ENCODE results near the gene TSPAN3. TPM values are rescaled to one million over a fixed set of nuclear protein-coding genes. Genes with fewer than 3 reads are reported as not detected.
A peak's percentile ranks its signal among the peaks of the same experiment; 100 is the strongest.

Gene TSPAN3
- total RNA-seq, 2 experiments from 2014 or later: 18.0 to 23.4 TPM

DNA sequence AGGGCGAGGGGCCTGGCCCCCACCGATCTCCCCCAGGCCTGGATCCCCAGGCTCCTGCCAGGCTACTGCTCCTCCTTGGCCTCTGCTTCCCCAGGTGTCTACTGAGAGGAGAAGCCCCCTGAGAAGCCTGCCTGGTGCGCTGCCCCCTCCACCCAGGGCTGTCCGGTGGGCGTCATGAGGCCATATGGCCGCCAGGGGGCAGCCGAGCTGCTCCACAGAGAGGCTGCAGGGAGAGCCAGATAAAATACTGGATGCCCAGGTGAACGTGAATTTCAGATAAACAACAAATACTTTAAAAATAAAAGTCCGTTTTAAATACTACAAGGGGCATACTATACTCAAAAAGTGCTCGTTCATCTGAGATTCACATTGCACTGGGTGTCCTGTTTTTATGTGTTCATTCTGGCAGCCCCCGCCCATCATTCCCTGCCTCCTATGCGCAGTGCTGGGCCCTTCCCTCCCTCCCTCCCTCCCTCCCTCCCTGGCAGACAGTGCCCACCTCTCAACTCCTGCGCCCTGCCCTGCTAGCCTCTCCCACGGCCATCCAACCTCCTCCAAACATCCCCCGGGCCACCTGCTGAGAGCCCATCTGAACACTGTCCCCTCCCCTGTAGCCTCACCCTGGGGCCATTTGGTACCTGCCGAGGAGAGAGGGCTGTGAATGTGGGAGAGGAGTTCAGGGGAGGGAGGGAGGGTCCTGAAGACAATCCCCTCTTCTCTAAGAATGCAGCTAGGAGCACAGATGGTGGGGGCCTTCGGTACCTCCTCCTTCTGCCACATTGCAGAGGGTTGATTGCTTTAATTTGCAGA is 46.4 kb downstream of the TSPAN3 start:
- Mint-ChIP-seq H3K4me1 (peaks cover 53% of the 10 kb centered on the region), H3K36me3 (peaks cover 32% of the 10 kb centered on the region), H3K27me3 (no peaks in the 10 kb centered on the region), H3K4me3 (peak overlapping the region; percentile 40), H3K27ac (peak overlapping the region; percentile 98), H3K9me3 (no peaks in the 10 kb centered on the region)
- peak; percentile 82 for DNase-seq
- POLR2A ChIA-PET: interaction anchor here (0.7 to 3.6 kb wide), 6 partner anchors 11 to 35 kb away, joined by 3 to 49 read pairs (median 4); partner anchors contain the start of gene PSTPIP1
- ATAC-seq (ENCODE audit: low read depth): no peak

DNA sequence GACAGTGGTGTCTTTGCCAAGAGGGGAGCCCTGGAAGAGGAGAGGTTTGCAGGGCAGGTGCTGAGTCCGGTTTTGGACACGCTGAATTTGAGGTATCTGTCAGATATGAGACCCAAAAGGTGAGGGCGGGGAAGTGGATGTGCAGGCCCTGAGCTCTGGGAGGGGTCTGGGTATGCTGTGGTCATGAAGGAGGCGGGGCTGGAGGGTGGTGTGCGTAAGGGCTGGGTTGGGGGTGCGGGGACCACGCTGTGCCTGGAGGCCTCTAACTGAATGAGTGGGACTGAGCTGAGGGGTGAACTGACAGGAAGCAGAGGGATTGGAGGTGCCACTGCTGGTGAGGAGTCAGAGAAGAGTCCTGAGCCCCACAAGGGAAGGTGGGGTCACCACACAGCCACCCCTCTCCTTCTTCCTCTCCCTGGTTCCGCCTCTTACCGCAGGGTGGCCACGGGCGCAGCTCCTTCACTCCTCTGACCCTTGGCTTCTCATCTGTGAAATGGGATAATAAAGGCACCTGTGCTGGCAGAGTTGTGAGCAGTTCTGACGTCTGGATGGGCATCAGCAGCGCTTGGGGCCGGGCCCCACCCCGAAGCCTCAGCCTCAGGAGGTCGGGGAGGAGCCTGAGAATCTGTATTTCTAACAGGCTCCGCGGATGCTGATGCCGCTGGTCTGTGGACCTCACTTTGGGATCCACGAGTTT is 47.2 kb downstream of the TSPAN3 start:
- peaks cover 57% of the 10 kb centered on the region for H3K4me1 Mint-ChIP-seq
- DNase-seq: no peak
- H3K27me3 Mint-ChIP-seq: no peaks in the 10 kb centered on the region
- POLR2A ChIA-PET: interaction anchor here (1.0 to 3.6 kb wide), 6 partner anchors 10 to 36 kb away, joined by 3 to 49 read pairs (median 5); partner anchors contain the start of gene PSTPIP1
- peak overlapping the region; percentile 98 for H3K27ac Mint-ChIP-seq
- no peak for ATAC-seq (ENCODE audit: low read depth)
- peak overlapping the region; percentile 41 for H3K4me3 Mint-ChIP-seq
- H3K36me3 Mint-ChIP-seq: peaks cover 35% of the 10 kb centered on the region
- no peaks in the 10 kb centered on the region for H3K9me3 Mint-ChIP-seq

DNA sequence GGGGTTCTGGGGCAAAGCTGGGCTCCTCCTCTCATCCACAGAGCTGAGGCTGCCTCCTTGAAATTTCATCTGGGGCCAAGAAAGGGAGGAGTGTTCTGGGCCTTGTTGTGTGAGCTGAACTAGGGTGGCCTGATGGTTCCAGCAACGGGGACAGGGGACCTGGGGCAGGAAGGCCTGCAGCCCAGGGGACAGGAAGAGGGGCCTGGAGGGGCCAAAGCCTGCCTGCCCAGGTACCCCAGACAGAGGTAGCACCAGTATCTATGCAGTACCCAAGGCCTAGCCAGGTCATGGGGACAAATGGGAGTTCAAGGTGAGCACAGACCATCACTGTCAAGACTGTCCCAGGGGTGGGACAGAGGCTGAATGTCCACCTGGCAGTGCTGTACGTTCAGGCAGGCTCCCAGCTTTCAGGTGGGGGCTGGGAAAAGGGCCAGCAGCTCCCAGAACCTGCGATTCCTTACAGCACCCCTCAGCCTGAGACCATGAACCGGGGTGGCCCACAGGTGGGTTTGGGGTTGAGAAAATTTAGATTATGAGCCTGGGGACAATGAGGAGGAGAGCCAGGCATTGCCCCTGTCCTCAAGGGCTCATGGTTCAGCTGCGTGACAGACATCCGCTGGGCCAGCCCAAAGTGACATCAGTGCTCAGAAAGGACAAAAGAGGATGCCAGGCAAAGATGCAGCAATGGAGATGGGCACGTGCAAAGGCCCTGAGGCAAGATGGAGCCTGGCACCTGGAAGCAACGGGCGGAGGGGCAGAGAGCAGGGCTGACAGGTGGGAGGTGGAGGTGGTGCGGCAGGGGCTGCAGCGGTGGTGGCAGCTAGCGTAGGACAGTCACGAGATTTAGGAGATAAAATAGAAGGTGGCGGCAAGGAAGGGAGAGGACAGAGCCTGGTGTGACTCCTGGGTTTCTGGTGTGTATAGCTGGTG is 48.0 kb downstream of the TSPAN3 start:
- H3K9me3 Mint-ChIP-seq: no peaks in the 10 kb centered on the region
- DNase-seq (peak; percentile 39), ATAC-seq (ENCODE audit: low read depth) (no peak)
- peaks cover 35% of the 10 kb centered on the region for H3K36me3 Mint-ChIP-seq
- peak overlapping the region; percentile 98 for H3K27ac Mint-ChIP-seq
- H3K27me3 Mint-ChIP-seq: no peaks in the 10 kb centered on the region
- POLR2A ChIA-PET: interaction anchor here (0.7 to 3.6 kb wide), 11 partner anchors 10 to 46 kb away, joined by 3 to 49 read pairs (median 4); partner anchors contain the start of gene PSTPIP1
- peaks cover 65% of the 10 kb centered on the region for H3K4me1 Mint-ChIP-seq
- H3K4me3 Mint-ChIP-seq: peak overlapping the region; percentile 73

DNA sequence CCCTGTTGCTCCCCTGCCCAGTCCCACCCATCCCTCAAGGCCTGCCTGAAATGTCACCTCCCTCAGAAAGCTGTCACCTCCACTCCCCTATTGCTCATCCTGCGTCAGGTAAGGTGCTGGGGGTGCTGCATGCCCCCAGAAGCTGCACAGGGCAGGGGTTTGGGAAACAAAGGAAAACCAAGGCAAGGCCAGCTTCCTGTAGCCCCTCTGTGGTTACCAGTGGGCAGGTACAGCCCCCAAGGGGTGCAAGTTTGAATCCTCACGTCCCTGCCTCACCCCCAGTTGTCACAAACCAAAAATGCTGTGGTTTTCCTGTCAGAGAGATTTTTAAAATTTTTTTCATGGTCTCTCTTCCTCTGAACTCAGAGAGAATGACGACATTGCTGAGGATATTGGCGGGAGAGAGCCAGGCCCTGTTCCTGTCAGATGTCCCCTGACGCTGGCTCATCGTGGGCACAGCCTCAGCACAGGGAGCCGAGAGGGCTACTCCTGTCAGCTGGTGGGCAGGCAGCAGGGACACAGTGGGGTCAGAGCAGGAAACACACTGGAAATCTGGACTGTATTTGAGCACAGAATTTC is 49.0 kb downstream of the TSPAN3 start:
- DNase-seq (peak; percentile 75), ATAC-seq (ENCODE audit: low read depth) (peak; percentile 65)
- peak overlapping the region; percentile 98 for H3K27ac Mint-ChIP-seq
- no peaks in the 10 kb centered on the region for H3K27me3 Mint-ChIP-seq
- peaks cover 71% of the 10 kb centered on the region for H3K4me1 Mint-ChIP-seq
- POLR2A ChIA-PET: interaction anchor here (0.9 to 3.6 kb wide), 8 partner anchors 9 to 45 kb away, joined by 3 to 49 read pairs (median 5); partner anchors contain the start of gene PSTPIP1
- H3K9me3 Mint-ChIP-seq: no peaks in the 10 kb centered on the region
- H3K36me3 Mint-ChIP-seq: peaks cover 35% of the 10 kb centered on the region
- H3K4me3 Mint-ChIP-seq: peak overlapping the region; percentile 73

DNA sequence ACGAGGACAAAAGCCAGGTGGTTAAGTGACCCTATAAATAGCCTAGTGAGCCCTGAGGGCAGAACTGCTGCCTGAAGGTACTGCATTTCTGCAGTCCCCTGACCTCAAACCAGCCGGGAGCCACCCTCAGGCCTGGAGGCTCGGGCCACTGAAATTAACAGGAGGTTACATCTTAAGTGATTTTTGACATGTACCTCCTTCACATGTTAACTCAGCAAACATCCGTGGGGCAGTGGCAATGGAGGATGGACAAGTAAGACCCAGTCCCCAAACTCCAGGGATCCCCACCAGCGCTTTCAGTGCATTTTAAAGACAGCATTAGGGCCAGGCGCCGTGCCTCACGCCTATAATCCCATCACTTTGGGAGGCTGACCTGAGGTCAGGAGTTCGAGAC is 49.8 kb downstream of the TSPAN3 start:
- POLR2A ChIA-PET: interaction anchor here (3.0 to 3.6 kb wide), 2 partner anchors 8 to 25 kb away, joined by 33 to 49 read pairs; partner anchors contain the start of gene PSTPIP1

DNA sequence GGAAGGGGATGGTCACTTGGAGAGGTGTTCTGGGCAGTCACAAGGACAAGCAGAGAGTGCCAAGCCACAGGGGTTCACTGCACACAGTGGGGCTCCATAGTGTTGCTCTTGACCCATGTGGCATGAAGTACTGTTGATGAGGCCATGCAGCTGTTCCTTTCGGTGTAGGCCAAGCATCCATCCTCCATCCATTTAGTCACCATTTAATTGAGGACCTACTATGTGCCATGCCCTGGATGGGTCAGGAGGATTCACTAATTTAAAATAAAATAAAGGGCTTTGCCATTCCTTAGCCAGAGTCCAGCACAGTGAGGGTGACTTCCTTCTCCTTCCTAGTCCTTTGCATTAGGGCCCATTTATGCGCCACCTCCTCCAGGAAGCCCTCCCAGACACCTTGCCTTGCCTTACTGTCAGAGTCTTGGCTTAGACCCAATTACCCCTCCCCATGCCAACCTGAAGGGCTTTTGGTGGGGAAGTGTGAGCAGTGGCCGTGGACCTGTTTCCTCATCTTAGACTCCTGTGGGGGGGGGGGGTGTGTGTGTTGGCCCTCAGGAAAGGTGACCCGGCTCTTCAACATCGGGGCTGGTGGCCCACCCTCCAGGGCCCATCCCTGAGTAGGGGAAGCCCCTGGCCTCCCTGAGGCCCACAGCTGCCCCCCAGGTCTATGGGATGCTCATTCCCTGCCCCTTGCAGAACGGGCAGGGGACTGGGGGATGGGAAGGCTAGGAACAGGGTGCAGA is 50.4 kb downstream of the TSPAN3 start:
- peaks cover 72% of the 10 kb centered on the region for H3K4me1 Mint-ChIP-seq
- H3K27me3 Mint-ChIP-seq: no peaks in the 10 kb centered on the region
- ATAC-seq (ENCODE audit: low read depth) (no peak), DNase-seq (no peak)
- no peaks in the 10 kb centered on the region for H3K9me3 Mint-ChIP-seq
- H3K36me3 Mint-ChIP-seq: peaks cover 30% of the 10 kb centered on the region
- H3K27ac Mint-ChIP-seq: peak overlapping the region; percentile 98
- POLR2A ChIA-PET: interaction anchor here (1.1 to 2.4 kb wide), 3 partner anchors 14 to 27 kb away, joined by 4 to 7 read pairs (median 5); partner anchors contain the start of gene PSTPIP1
- peak overlapping the region; percentile 73 for H3K4me3 Mint-ChIP-seq

More for the DNA sequence above, 49.8 kb downstream of the TSPAN3 start:
- ATAC-seq (ENCODE audit: low read depth) (no peak), DNase-seq (peak; percentile 36)
- H3K36me3 Mint-ChIP-seq: peaks cover 33% of the 10 kb centered on the region
- H3K27me3 Mint-ChIP-seq: no peaks in the 10 kb centered on the region
- H3K4me3 Mint-ChIP-seq: peak overlapping the region; percentile 73
- H3K4me1 Mint-ChIP-seq: peaks cover 73% of the 10 kb centered on the region
- peak overlapping the region; percentile 98 for H3K27ac Mint-ChIP-seq
- H3K9me3 Mint-ChIP-seq: no peaks in the 10 kb centered on the region

DNA sequence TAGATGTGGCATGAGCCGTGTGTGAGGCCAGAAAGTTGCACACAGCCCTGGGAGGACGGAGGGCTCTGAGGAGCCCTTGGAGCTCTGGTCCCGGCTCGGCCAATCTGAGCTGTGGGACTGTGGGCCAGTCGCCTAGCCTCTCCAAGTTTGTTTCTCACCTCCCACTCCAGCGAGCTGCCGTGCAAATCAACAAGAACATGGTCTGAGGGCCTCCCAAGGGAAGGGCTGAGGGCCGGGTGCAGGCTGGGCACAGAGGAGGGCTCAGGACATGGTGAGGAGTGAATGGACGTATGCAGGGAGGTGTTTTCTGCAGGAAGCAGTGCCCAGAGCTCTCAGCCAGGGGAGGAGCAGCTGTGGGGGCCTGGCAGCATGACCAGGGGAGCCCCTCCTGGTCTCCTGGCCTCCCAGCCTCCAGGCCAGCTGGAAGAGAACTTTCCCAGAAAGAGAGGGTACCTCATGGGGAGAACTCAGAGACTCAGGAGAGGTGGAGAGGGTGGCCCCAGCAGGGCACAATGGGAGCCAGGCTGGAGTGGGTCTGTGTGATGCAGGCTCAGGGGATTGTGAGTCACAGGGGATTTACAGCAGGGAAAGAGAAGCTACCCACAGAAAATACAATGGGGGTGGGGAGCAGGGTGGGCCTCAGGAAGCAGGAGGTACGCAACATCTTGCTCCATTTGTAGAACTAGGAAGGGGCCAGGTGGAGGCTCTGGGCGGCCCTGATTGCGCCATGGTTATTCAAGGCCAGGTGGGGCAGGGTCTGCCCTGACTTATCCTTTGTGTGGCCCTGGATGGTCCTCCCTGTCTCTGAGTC is 51.2 kb downstream of the TSPAN3 start:
- POLR2A ChIA-PET: interaction anchor here (1.1 to 2.4 kb wide), 3 partner anchors 13 to 26 kb away, joined by 4 to 7 read pairs (median 5); partner anchors contain the start of gene PSTPIP1
- DNase-seq (peak; percentile 40), ATAC-seq (ENCODE audit: low read depth) (no peak)
- H3K4me1 Mint-ChIP-seq: peaks cover 76% of the 10 kb centered on the region
- H3K36me3 Mint-ChIP-seq: peaks cover 35% of the 10 kb centered on the region
- peak overlapping the region; percentile 98 for H3K27ac Mint-ChIP-seq
- H3K4me3 Mint-ChIP-seq: peak overlapping the region; percentile 21
- H3K27me3 Mint-ChIP-seq: no peaks in the 10 kb centered on the region
- H3K9me3 Mint-ChIP-seq: no peaks in the 10 kb centered on the region

DNA sequence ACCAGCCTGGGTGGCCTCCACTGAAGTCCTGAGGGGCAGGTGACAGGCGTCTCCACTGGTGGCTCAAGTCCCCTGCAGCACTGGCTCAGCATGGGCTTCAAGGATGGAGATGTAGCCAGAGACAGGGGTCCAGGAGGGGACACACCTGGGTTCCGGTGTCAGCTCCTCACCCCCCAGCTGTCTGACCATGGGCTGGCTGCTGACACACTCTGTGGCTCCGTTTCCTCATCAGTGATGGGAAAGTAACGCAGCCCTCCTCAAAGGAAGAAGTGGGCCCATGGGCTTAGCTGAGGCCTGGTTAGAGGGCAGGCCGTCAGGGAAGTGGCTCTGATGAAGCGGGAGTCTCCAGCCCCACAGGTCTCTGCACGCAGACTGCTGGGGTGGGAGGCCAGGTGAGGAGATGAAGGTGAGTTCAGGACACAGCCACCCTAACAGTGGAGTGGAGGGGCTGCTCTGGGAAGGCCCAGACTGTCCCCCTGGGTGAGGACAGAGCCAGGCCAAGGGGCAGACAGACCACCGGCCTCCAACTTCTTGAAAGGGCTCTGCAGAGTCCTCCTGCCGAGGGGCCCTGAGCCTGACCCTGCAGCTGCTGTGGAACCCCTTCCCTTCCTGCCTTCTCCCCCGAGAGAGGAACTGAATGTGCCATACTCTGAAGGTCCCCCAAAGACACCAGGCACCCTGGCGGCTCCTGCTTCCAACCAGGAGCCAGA is 52.0 kb downstream of the TSPAN3 start:
- Mint-ChIP-seq H3K27me3 (no peaks in the 10 kb centered on the region), H3K4me3 (peak overlapping the region; percentile 21), H3K4me1 (peaks cover 79% of the 10 kb centered on the region), H3K27ac (peak overlapping the region; percentile 98), H3K9me3 (no peaks in the 10 kb centered on the region), H3K36me3 (peaks cover 34% of the 10 kb centered on the region)
- peak; percentile 36 for DNase-seq
- no peak for ATAC-seq (ENCODE audit: low read depth)
- POLR2A ChIA-PET: interaction anchor here (1.1 to 2.4 kb wide), 2 partner anchors 24 to 25 kb away, joined by 4 to 7 read pairs; partner anchors contain the start of gene PSTPIP1

DNA sequence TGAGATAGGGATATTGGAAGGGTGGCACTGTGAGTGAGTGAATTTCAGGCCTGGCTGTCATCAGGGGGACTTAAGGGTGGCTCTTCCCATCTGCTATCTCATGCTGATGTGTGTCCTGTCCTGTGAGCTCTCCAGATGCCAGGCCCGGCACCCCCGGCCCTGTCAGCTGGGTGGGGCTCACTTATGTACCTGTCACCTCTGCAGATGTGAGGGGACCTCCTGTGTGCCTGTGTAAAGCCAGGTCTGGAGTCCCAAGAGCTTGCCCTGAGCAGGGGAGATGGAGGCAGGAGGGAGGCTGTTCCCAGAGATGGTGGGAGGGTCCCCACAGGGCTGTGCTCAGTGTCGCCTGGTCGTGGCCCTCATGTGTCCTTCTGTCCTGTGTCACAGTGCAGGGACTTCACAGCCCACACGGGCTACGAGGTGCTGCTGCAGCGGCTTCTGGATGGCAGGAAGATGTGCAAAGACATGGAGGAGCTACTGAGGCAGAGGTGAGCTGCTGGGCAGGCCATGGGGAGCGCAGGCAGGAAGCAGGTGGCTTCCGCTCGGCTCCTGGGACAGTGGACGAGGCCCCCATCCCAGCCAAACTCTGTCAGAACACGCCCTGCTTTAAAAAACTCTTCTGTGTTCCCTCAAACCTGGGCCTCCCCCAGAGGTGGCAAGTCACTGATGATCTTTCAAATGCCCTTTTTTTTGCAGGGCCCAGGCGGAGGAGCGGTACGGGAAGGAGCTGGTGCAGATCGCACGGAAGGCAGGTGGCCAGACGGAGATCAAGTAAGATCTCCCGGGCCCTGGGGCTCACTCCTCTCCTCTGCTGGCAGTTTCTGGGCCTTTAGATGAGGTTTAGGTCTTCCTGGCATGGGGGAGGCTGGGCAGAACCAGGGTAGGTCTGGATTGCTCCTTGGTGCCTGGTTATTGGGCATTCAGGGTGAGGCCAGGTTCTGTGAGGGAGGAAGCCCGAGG is 52.9 kb downstream of the TSPAN3 start:
- H3K27ac Mint-ChIP-seq: peak overlapping the region; percentile 98
- H3K4me3 Mint-ChIP-seq: peak overlapping the region; percentile 23
- H3K27me3 Mint-ChIP-seq: no peaks in the 10 kb centered on the region
- DNase-seq (peak; percentile 31), ATAC-seq (ENCODE audit: low read depth) (no peak)
- peaks cover 27% of the 10 kb centered on the region for H3K36me3 Mint-ChIP-seq
- H3K4me1 Mint-ChIP-seq: peaks cover 79% of the 10 kb centered on the region
- POLR2A ChIA-PET: interaction anchor here (2.4 to 5.6 kb wide), 2 partner anchors 20 to 23 kb away, joined by 7 to 137 read pairs; partner anchors contain the start of gene PSTPIP1
- H3K9me3 Mint-ChIP-seq: no peaks in the 10 kb centered on the region

All from activated naive CD8-positive, alpha-beta T cell treated with anti-CD3 and anti-CD28 coated beads, Interleukin-2, amount 10 ng/mL, durations not matched to agents 7 days and 5 days (primary cell).